ENCODE data around the gene STXBP5.

DNA sequence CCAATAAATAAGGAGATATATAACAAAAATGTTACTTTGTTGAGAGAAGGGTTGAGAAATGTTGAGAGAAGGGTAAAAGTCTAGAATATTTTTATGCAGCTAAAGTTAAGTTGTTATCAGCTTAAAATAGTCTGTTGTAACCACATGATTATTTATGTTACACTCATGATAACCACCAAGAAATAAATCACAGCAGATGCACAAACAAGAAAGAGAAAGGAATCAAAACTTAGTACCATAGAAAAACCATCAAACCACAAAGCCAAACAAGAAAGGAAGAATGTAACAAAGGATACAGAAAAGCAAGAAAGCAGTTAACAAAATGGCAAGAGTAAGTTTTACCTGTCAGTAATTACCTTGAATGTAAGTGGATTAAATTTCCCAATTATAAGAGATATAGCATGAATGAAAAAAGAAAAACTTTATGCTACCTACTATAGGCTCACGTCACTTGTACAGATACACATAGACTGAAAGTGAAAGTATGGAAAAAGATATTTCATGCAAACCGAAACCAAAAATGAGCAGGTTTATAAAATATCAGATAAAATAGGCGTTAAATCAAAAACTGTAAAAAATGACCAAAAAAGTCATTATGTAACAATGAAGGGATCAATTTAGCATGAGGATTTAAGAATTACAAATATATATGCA, 93.6 kb downstream of the STXBP5 start:
- TF ChIP-seq, protein P1, sequence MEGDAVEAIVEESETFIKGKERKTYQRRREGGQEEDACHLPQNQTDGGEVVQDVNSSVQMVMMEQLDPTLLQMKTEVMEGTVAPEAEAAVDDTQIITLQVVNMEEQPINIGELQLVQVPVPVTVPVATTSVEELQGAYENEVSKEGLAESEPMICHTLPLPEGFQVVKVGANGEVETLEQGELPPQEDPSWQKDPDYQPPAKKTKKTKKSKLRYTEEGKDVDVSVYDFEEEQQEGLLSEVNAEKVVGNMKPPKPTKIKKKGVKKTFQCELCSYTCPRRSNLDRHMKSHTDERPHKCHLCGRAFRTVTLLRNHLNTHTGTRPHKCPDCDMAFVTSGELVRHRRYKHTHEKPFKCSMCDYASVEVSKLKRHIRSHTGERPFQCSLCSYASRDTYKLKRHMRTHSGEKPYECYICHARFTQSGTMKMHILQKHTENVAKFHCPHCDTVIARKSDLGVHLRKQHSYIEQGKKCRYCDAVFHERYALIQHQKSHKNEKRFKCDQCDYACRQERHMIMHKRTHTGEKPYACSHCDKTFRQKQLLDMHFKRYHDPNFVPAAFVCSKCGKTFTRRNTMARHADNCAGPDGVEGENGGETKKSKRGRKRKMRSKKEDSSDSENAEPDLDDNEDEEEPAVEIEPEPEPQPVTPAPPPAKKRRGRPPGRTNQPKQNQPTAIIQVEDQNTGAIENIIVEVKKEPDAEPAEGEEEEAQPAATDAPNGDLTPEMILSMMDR (tag by site-specific recombination; IDR thresholded peaks at IDR 0.05), result no peak
- TF ChIP-seq ZNF48 (tag by site-specific recombination; IDR thresholded peaks at IDR 0.05), result no peak
- TF ChIP-seq YY1 (tag by site-specific recombination; IDR thresholded peaks at IDR 0.05), result no peak

Measured in HEK293 (cell line).